H9 (cell line): ENCODE results near the gene LSP1. TPM values are rescaled to one million over a fixed set of nuclear protein-coding genes. Genes with fewer than 3 reads are reported as not detected.

Source experiments
- DNase-seq: peaks from one replicate; pipeline ENCODE4 v3.0.0-alpha.2; 2017
- H2AFZ ChIP-seq: one replicate; pipeline ENCODE4 v1.6.1; 2013; ENCODE audit warnings: mild to moderate bottlenecking, low read length, control low read depth, moderate library complexity
- H2AK5ac ChIP-seq: 2 replicates; pipeline ENCODE4 v1.6.1; 2013; ENCODE audit warnings: low read length, control low read depth, mixed read lengths; ENCODE audit not compliant: insufficient read length
- H2BK120ac ChIP-seq: one replicate; pipeline ENCODE4 v1.6.1; 2013; ENCODE audit warnings: low read depth, mild to moderate bottlenecking, low read length, control low read depth, inconsistent platforms; ENCODE audit not compliant: poor library complexity, severe bottlenecking
- H2BK12ac ChIP-seq: 2 replicates; pipeline ENCODE4 v1.6.1; 2013; ENCODE audit warnings: low read length, control low read depth, mixed read lengths, low read depth; ENCODE audit not compliant: insufficient read length
- H2BK15ac ChIP-seq: 2 replicates; pipeline ENCODE4 v1.6.1; 2013; ENCODE audit warnings: low read depth, low read length, control low read depth
- H2BK20ac ChIP-seq: one replicate; pipeline ENCODE4 v1.6.1; 2013; ENCODE audit warnings: low read depth, mild to moderate bottlenecking, low read length, control low read depth, inconsistent platforms; ENCODE audit not compliant: poor library complexity, severe bottlenecking
- H2BK5ac ChIP-seq: 2 replicates; pipeline ENCODE4 v1.6.1; 2013; ENCODE audit warnings: low read length, control low read depth, mixed read lengths; ENCODE audit not compliant: insufficient read length
- H3K14ac ChIP-seq: 2 replicates; pipeline ENCODE4 v1.6.1; 2013; ENCODE audit warnings: low read length, control low read depth; ENCODE audit not compliant: insufficient read depth
- H3K18ac ChIP-seq: 2 replicates; pipeline ENCODE4 v1.6.1; 2013; ENCODE audit warnings: low read depth, mild to moderate bottlenecking, mixed read lengths, low read length, control low read depth; ENCODE audit not compliant: insufficient read length
- H3K23ac ChIP-seq: 2 replicates; pipeline ENCODE4 v1.6.1; 2013; ENCODE audit warnings: low read length, control low read depth, mixed read lengths, low read depth; ENCODE audit not compliant: insufficient read length
- H3K23me2 ChIP-seq: 2 replicates; pipeline ENCODE4 v1.6.1; 2013; ENCODE audit warnings: low read depth, mild to moderate bottlenecking, mixed read lengths, low read length, control low read depth; ENCODE audit not compliant: insufficient read length, poor library complexity, severe bottlenecking
- H3K27ac ChIP-seq: 2 replicates; pipeline ENCODE4 v1.5.1; 2013; ENCODE audit warnings: low read length, control low read depth, mixed read lengths, low read depth; ENCODE audit not compliant: insufficient read length
- H3K27me3 ChIP-seq: 2 replicates; pipeline ENCODE4 v1.6.1; 2013; ENCODE audit warnings: low read length, control low read depth, inconsistent platforms; ENCODE audit not compliant: insufficient read depth
- H3K4ac ChIP-seq: 2 replicates; pipeline ENCODE4 v1.6.1; 2013; ENCODE audit warnings: low read depth, mild to moderate bottlenecking, control low read depth, inconsistent platforms, low read length, moderate library complexity
- H3K4me1 ChIP-seq: 2 replicates; pipeline ENCODE4 v1.6.1; 2013; ENCODE audit warnings: low read length, control low read depth, inconsistent platforms; ENCODE audit not compliant: insufficient read depth
- H3K4me2 ChIP-seq: 2 replicates; pipeline ENCODE4 v1.6.1; 2013; ENCODE audit warnings: low read length, control low read depth, mixed read lengths; ENCODE audit not compliant: insufficient read length, insufficient read depth
- H3K56ac ChIP-seq: 2 replicates; pipeline ENCODE4 v1.6.1; 2013; ENCODE audit warnings: low read depth, mild to moderate bottlenecking, mixed read lengths, low read length, control low read depth; ENCODE audit not compliant: insufficient read length
- H3K79me1 ChIP-seq: 2 replicates; pipeline ENCODE4 v1.6.1; 2013; ENCODE audit warnings: low read depth, mild to moderate bottlenecking, moderate library complexity, low read length, control low read depth, inconsistent platforms; ENCODE audit not compliant: insufficient read depth, poor library complexity, severe bottlenecking
- H3K79me2 ChIP-seq: 2 replicates; pipeline ENCODE4 v1.6.1; 2013; ENCODE audit warnings: low read length, control low read depth, inconsistent platforms; ENCODE audit not compliant: insufficient read depth
- H3K9ac ChIP-seq: 2 replicates; pipeline ENCODE4 v1.6.1; 2013; ENCODE audit warnings: low read length, control low read depth, mixed read lengths; ENCODE audit not compliant: insufficient read length; ENCODE audit errors: extremely low read depth
- H3K9me3 ChIP-seq: one replicate; pipeline ENCODE4 v1.6.1; 2013; ENCODE audit warnings: low read depth, low read length, inconsistent platforms; ENCODE audit not compliant: control insufficient read depth
- H3T11ph ChIP-seq: one replicate; pipeline ENCODE4 v1.6.1; 2013; ENCODE audit warnings: mild to moderate bottlenecking, low read length, control low read depth, inconsistent platforms
- H4K20me1 ChIP-seq: one replicate; pipeline ENCODE4 v1.6.1; 2013; ENCODE audit not compliant: control insufficient read depth, insufficient read length, insufficient read depth
- H4K5ac ChIP-seq: 2 replicates; pipeline ENCODE4 v1.6.1; 2013; ENCODE audit warnings: low read depth, mild to moderate bottlenecking, mixed read lengths, low read length, control low read depth; ENCODE audit not compliant: insufficient read length
- H4K8ac ChIP-seq: replicated peaks from 2 replicates; pipeline ENCODE4 v1.6.1; 2013; ENCODE audit warnings: low read length, control low read depth, mixed read lengths, low read depth; ENCODE audit not compliant: insufficient read length
- H4K91ac ChIP-seq: 2 replicates; pipeline ENCODE4 v1.6.1; 2013; ENCODE audit warnings: low read depth, mild to moderate bottlenecking, moderate library complexity, mixed read lengths, low read length, control low read depth; ENCODE audit not compliant: insufficient read length
- H3K27ac Mint-ChIP-seq, 3 experiments: 2 replicates in 2 of 3; 3 replicates in 1 of 3; pipeline ENCODE4 v1.8.0; 2020 to 2021; ENCODE audit warnings: mixed read lengths in 3 of 3, mild to moderate bottlenecking in 1 of 3, moderate library complexity in 1 of 3
- H3K27me3 Mint-ChIP-seq: 2 replicates; pipeline ENCODE4 v1.8.0; 2021; ENCODE audit warnings: low read depth, mild to moderate bottlenecking, moderate library complexity, mixed read lengths
- H3K36me3 Mint-ChIP-seq, 3 experiments: 2 replicates in 2 of 3; 3 replicates in 1 of 3; pipeline ENCODE4 v1.8.0; 2020 to 2021; ENCODE audit warnings: low read depth in 3 of 3, mixed read lengths in 3 of 3; ENCODE audit not compliant: insufficient read depth in 1 of 3
- H3K4me1 Mint-ChIP-seq, 2 experiments: 2 replicates each; pipeline ENCODE4 v1.8.0; 2020; ENCODE audit warnings: mixed read lengths in 2 of 2
- H3K4me3 Mint-ChIP-seq, 2 experiments: 2 replicates in 1 of 2; 3 replicates in 1 of 2; pipeline ENCODE4 v1.8.0; 2020 to 2021; ENCODE audit warnings: mild to moderate bottlenecking in 2 of 2, mixed read lengths in 2 of 2, moderate library complexity in 1 of 2
- H3K9me3 Mint-ChIP-seq, 2 experiments: 2 replicates in 1 of 2; 3 replicates in 1 of 2; pipeline ENCODE4 v1.8.0; 2020; ENCODE audit warnings: mild to moderate bottlenecking in 2 of 2, mixed read lengths in 2 of 2, moderate library complexity in 1 of 2
- WGBS: extraction: QIAGEN DNeasy Blood & Tissue Kit; methylation state at CpG from one replicate; pipeline ENCODE4 v1.1.7; 2013; ENCODE audit warnings: missing lambda C conversion rate, low lambda C conversion rate, mixed read lengths; ENCODE audit not compliant: insufficient read length; ENCODE audit errors: extremely low coverage; 5-methylcytosine and 5-hydroxymethylcytosine counted together
- total RNA-seq: library from RNA; stranded (reverse); gene quantifications from 2 replicates; pipeline ENCODE4 v1.2.1, GENCODE V29; 2021
- TF ChIP-seq, protein P1 (sequence below): fragments of 200-600 bp; sonication (generic); conservative IDR thresholded peaks from 3 replicates; pipeline ENCODE4 v1.8.0; 2021; ENCODE audit warnings: antibody characterized with exemption, mild to moderate bottlenecking

LSP1 gene
- total RNA-seq, 1 experiment from 2014 or later = not detected

DNA sequence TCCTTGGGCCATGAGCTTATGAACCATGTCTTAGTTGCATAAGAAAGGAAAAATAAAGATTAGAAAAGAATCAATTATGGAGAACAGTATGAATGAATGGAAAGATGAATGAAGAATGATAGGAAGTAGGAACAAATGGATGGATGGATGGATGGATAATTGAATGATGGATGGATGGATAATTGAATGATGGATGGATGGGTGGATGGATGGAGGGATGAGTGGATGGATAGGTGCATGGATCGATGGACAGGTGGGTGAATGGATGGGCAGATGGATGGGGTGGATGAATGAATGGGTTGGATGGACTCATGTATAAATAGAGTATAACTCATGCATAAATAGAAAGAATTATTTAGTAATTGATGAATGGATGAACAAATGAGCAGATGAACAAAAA, 7.2 kb downstream of the LSP1 start:
- Histone ChIP-seq H4K5ac (no peak overlapping the region), H2AK5ac (no peak overlapping the region), H3K23me2 (no peaks in the 10 kb centered on the region), H3K9me3 (no peaks in the 10 kb centered on the region), H3K23ac (no peak overlapping the region), H3K18ac (no peak overlapping the region), H2BK15ac (no peak overlapping the region), H3K4ac (no peak overlapping the region), H3K4me2 (no peak overlapping the region), H3K4me1 (peaks cover 3% of the 10 kb centered on the region; the same call in 1 of the 2 replicates), H2BK12ac (no peak overlapping the region), H2AFZ (no peak overlapping the region), H3K79me1 (no peaks in the 10 kb centered on the region), H2BK20ac (no peak overlapping the region), H2BK120ac (no peak overlapping the region), H2BK5ac (no peak overlapping the region), H3K79me2 (no peaks in the 10 kb centered on the region), H3K14ac (no peak overlapping the region), H3K9ac (no peak overlapping the region), H3K56ac (no peak overlapping the region), H4K91ac (no peak overlapping the region), H4K8ac (no peak overlapping the region), H3K27me3 (no peaks in the 10 kb centered on the region), H3T11ph (no peak overlapping the region), H4K20me1 (no peaks in the 10 kb centered on the region), H3K27ac (no peak overlapping the region)
- H3K4me1 Mint-ChIP-seq = peaks cover 5 to 11% of the 10 kb centered on the region in 2 experiments; a peak in 3 of 4 replicates
- no peaks in the 10 kb centered on the region for H3K36me3 Mint-ChIP-seq
- H3K9me3 Mint-ChIP-seq = no peaks in the 10 kb centered on the region
- no CpG with 5 or more reads among the region's 1 CpG for WGBS
- H3K27me3 Mint-ChIP-seq = peaks cover 14% of the 10 kb centered on the region
- H3K27ac Mint-ChIP-seq = no peak overlapping the region
- H3K4me3 Mint-ChIP-seq = no peak overlapping the region
- TF ChIP-seq, protein P1, sequence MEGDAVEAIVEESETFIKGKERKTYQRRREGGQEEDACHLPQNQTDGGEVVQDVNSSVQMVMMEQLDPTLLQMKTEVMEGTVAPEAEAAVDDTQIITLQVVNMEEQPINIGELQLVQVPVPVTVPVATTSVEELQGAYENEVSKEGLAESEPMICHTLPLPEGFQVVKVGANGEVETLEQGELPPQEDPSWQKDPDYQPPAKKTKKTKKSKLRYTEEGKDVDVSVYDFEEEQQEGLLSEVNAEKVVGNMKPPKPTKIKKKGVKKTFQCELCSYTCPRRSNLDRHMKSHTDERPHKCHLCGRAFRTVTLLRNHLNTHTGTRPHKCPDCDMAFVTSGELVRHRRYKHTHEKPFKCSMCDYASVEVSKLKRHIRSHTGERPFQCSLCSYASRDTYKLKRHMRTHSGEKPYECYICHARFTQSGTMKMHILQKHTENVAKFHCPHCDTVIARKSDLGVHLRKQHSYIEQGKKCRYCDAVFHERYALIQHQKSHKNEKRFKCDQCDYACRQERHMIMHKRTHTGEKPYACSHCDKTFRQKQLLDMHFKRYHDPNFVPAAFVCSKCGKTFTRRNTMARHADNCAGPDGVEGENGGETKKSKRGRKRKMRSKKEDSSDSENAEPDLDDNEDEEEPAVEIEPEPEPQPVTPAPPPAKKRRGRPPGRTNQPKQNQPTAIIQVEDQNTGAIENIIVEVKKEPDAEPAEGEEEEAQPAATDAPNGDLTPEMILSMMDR = no peak
- no peak for DNase-seq
